H1 (cell line): ENCODE data around the gene MYO18A. TPM values are rescaled to one million over a fixed set of nuclear protein-coding genes. Genes with fewer than 3 reads are reported as not detected.

Experiments
- CTCF ChIA-PET: fragments of 300-600 bp; sonication (Branson Sonifier 250); formaldehyde crosslinking; loops from one replicate; lab custom pipeline; 2021; ENCODE audit not compliant: partially characterized antibody; lab: Charles Lee
- POLR2A ChIA-PET: fragments of 300-600 bp; sonication (Branson Sonifier 250); formaldehyde crosslinking; loops from one replicate; lab custom pipeline; 2021; ENCODE audit warnings: inconsistent platforms; ENCODE audit not compliant: partially characterized antibody; lab: Charles Lee
- DNase-seq, 2 experiments: peaks; one replicate each; pipeline versions ENCODE4 v3.0.0 to v3.0.0-alpha.2; 2010 to 2022; ENCODE audit warnings: low spot score in 2 of 2, low read depth in 1 of 2, mixed read lengths in 1 of 2
- FAIRE-seq: peaks from 2 replicates; lab custom pipeline; 2011; peaks lifted over from hg19 to GRCh38; lab: Jason Lieb, UNC
- H2AFZ ChIP-seq: 2 replicates; pipeline ENCODE4 v1.8.1; 2012; ENCODE audit warnings: low read length, inconsistent platforms
- H2AK5ac ChIP-seq: 2 replicates; pipeline ENCODE4 v1.6.1; 2013; ENCODE audit warnings: low read depth, low read length
- H2BK120ac ChIP-seq: replicated peaks from 2 replicates; pipeline ENCODE3; 2013; ENCODE audit warnings: low read depth, low read length, inconsistent platforms
- H2BK12ac ChIP-seq: 2 replicates; pipeline ENCODE4 v1.6.1; 2013; ENCODE audit warnings: low read depth, low read length
- H2BK15ac ChIP-seq: 2 replicates; pipeline ENCODE4 v1.6.1; 2013; ENCODE audit warnings: low read length
- H2BK20ac ChIP-seq: 2 replicates; pipeline ENCODE4 v1.6.1; 2013; ENCODE audit warnings: low read length
- H2BK5ac ChIP-seq: 2 replicates; pipeline ENCODE4 v1.6.1; 2013; ENCODE audit warnings: low read depth, low read length
- H3K14ac ChIP-seq: 2 replicates; pipeline ENCODE4 v1.6.1; 2013; ENCODE audit warnings: inconsistent platforms; ENCODE audit not compliant: insufficient read length
- H3K18ac ChIP-seq: 2 replicates; pipeline ENCODE4 v1.6.1; 2013; ENCODE audit warnings: low read length; ENCODE audit errors: extremely low read depth
- H3K23ac ChIP-seq: 2 replicates; pipeline ENCODE4 v1.6.1; 2013; ENCODE audit warnings: inconsistent platforms; ENCODE audit not compliant: insufficient read length
- H3K23me2 ChIP-seq: 2 replicates; pipeline ENCODE4 v1.6.1; 2013; ENCODE audit warnings: low read depth, low read length
- H3K27ac ChIP-seq: 2 replicates; pipeline ENCODE4 v1.6.1; 2011; ENCODE audit warnings: low read depth, low read length, inconsistent platforms
- H3K27me3 ChIP-seq, 4 experiments: replicated peaks in 1 of 4; 1 replicate in 1 of 4; 2 replicates in 3 of 4; pipeline versions ENCODE4 v1.6.1 to v1.8.1; 2011 to 2013; ENCODE audit warnings: low read length in 3 of 4, mild to moderate bottlenecking in 3 of 4, inconsistent platforms in 2 of 4, mixed read lengths in 2 of 4, moderate library complexity in 1 of 4; ENCODE audit not compliant: control insufficient read depth in 3 of 4, insufficient read depth in 3 of 4; ENCODE audit errors: extremely low read depth in 1 of 4
- H3K36me3 ChIP-seq, 4 experiments: 2 replicates each; pipeline versions ENCODE4 v1.6.1 to v1.8.1; 2011 to 2013; ENCODE audit warnings: mild to moderate bottlenecking in 4 of 4, low read length in 3 of 4, moderate library complexity in 2 of 4, control low read depth in 1 of 4, inconsistent platforms in 1 of 4; ENCODE audit not compliant: insufficient read depth in 4 of 4, control insufficient read depth in 2 of 4
- H3K4ac ChIP-seq: replicated peaks from 2 replicates; pipeline ENCODE3; 2013; ENCODE audit warnings: low read length, low read depth, mixed read lengths, inconsistent platforms; ENCODE audit not compliant: insufficient read length
- H3K4me1 ChIP-seq, 4 experiments: replicated peaks in 1 of 4; 1 replicate in 1 of 4; 2 replicates in 3 of 4; pipeline versions ENCODE4 v1.6.1 to v1.8.1; 2011 to 2013; ENCODE audit warnings: low read length in 3 of 4, inconsistent platforms in 2 of 4, mixed read lengths in 1 of 4; ENCODE audit not compliant: insufficient read depth in 4 of 4, control insufficient read depth in 3 of 4
- H3K4me2 ChIP-seq, 2 experiments: 2 replicates each; pipeline versions ENCODE4 v1.6.1 to v1.8.1; 2011 to 2013; ENCODE audit warnings: low read depth in 2 of 2, low read length in 2 of 2, control low read depth in 1 of 2, inconsistent platforms in 1 of 2, mild to moderate bottlenecking in 1 of 2; ENCODE audit not compliant: insufficient read depth in 1 of 2
- H3K4me3 ChIP-seq, 4 experiments: fragments of 200-600, 300-600 bp in 1 of 4; sonication (generic), shearing (Covaris generic), sonication (Bioruptor Twin) in 1 of 4; 2 replicates each; pipeline versions ENCODE4 v1.5.1 to v1.8.1; 2011 to 2016; ENCODE audit warnings: low read length in 4 of 4, low read depth in 3 of 4, control low read depth in 2 of 4, inconsistent platforms in 2 of 4, mild to moderate bottlenecking in 2 of 4, mixed read lengths in 1 of 4, moderate library complexity in 1 of 4; ENCODE audit not compliant: insufficient read depth in 2 of 4; ENCODE audit errors: extremely low read depth in 1 of 4
- H3K56ac ChIP-seq: replicated peaks from 2 replicates; pipeline ENCODE3; 2013; ENCODE audit warnings: low read depth, mild to moderate bottlenecking, mixed read lengths, low read length, inconsistent platforms; ENCODE audit not compliant: insufficient read length
- H3K79me1 ChIP-seq: 2 replicates; pipeline ENCODE4 v1.6.1; 2013; ENCODE audit warnings: low read depth, low read length, control low read depth
- H3K79me2 ChIP-seq, 2 experiments: 2 replicates each; pipeline versions ENCODE4 v1.6.1 to v1.8.1; 2012 to 2013; ENCODE audit warnings: low read length in 2 of 2, mild to moderate bottlenecking in 2 of 2, inconsistent platforms in 1 of 2; ENCODE audit not compliant: insufficient read depth in 2 of 2, control insufficient read depth in 1 of 2
- H3K9ac ChIP-seq, 4 experiments: replicated peaks in 1 of 4; 1 replicate in 1 of 4; 2 replicates in 3 of 4; pipeline versions ENCODE4 v1.6.1 to v1.8.1; 2011 to 2013; ENCODE audit warnings: low read depth in 3 of 4, low read length in 3 of 4, control low read depth in 2 of 4, mild to moderate bottlenecking in 2 of 4, moderate library complexity in 2 of 4, inconsistent platforms in 1 of 4; ENCODE audit errors: extremely low read depth in 1 of 4
- H3K9me3 ChIP-seq, 2 experiments: 2 replicates each; pipeline versions ENCODE4 v1.6.1 to v1.8.1; 2012 to 2013; ENCODE audit warnings: mild to moderate bottlenecking in 2 of 2, moderate library complexity in 2 of 2, control low read depth in 1 of 2, inconsistent platforms in 1 of 2, low read depth in 1 of 2, low read length in 1 of 2, mixed read lengths in 1 of 2; ENCODE audit not compliant: insufficient read depth in 2 of 2
- H4K20me1 ChIP-seq, 2 experiments: replicated peaks in 1 of 2; 2 replicates each; pipeline versions ENCODE3 to v1.8.1; 2011 to 2013; ENCODE audit warnings: inconsistent platforms in 2 of 2, low read length in 2 of 2, mild to moderate bottlenecking in 1 of 2; ENCODE audit not compliant: insufficient read depth in 2 of 2, control insufficient read depth in 1 of 2
- H4K5ac ChIP-seq: 2 replicates; pipeline ENCODE4 v1.6.1; 2013; ENCODE audit warnings: low read length, low read depth, mixed read lengths, inconsistent platforms; ENCODE audit not compliant: insufficient read length
- H4K8ac ChIP-seq: 2 replicates; pipeline ENCODE4 v1.8.0; 2013; ENCODE audit warnings: mild to moderate bottlenecking, moderate library complexity, low read length, inconsistent platforms; ENCODE audit not compliant: insufficient read depth; ENCODE audit errors: extremely low read depth
- H4K91ac ChIP-seq: replicated peaks from 2 replicates; pipeline ENCODE3; 2013; ENCODE audit warnings: low read length, mixed read lengths, inconsistent platforms; ENCODE audit not compliant: insufficient read length
- CTBP2 ChIP-seq: IDR thresholded peaks from 2 replicates; pipeline ENCODE4 v1.7.0; 2011; ENCODE audit warnings: borderline replicate concordance, mild to moderate bottlenecking, moderate library complexity, mixed read lengths, low read length; ENCODE audit not compliant: insufficient read depth, insufficient read length
- GABPA ChIP-seq: IDR thresholded peaks from 2 replicates; pipeline ENCODE4 v1.6.1; 2011; ENCODE audit warnings: mild to moderate bottlenecking, low read length, moderate library complexity, borderline replicate concordance; ENCODE audit not compliant: insufficient read depth
- NRF1 ChIP-seq: IDR thresholded peaks from 2 replicates; pipeline ENCODE4 v1.6.1; 2011; ENCODE audit warnings: mild to moderate bottlenecking, low read depth, low read length, improper control_type of control experiment
- POLR2A ChIP-seq, 2 experiments: IDR thresholded peaks; 1 replicate in 1 of 2; 2 replicates in 1 of 2; pipeline ENCODE4 v1.6.1; 2011; ENCODE audit warnings: low read depth in 2 of 2, low read length in 2 of 2, mild to moderate bottlenecking in 2 of 2; ENCODE audit errors: control extremely low read depth in 1 of 2
- SUZ12 ChIP-seq: fragments of 200-600 bp; sonication (generic); IDR thresholded peaks from 2 replicates; pipeline ENCODE4 v1.6.1; 2012; ENCODE audit warnings: mild to moderate bottlenecking, inconsistent platforms, low read length, moderate library complexity, mixed read lengths
- WGBS, 2 experiments: shearing (Covaris generic) in 1 of 2; methylation state at CpG; one replicate each; pipeline versions ENCODE4 v1.1.6 to v1.1.7; 2013 to 2015; ENCODE audit warnings: low lambda C conversion rate in 2 of 2, mixed read lengths in 2 of 2, inconsistent platforms in 1 of 2, low coverage in 1 of 2, missing lambda C conversion rate in 1 of 2; ENCODE audit not compliant: insufficient replicate concordance in 2 of 2, insufficient coverage in 1 of 2, insufficient read length in 1 of 2; ENCODE audit errors: extremely low coverage in 1 of 2, missing lambda C conversion rate in 1 of 2; 5-methylcytosine and 5-hydroxymethylcytosine counted together
- polyA plus RNA-seq, 7 experiments: library from polyadenylated mRNA; depleted of rRNA in 3 of 7; stranded (reverse) in 5 of 7; unstranded in 2 of 7; fragments of >200 nt in 5 of 7; fragments of 200-250 nt in 2 of 7; gene quantifications; 1 replicate in 5 of 7; 2 replicates in 1 of 7; 4 replicates in 1 of 7; pipeline versions ENCODE4 v1.2.1 to v1.2.3, GENCODE V29; 2011 to 2013; ENCODE audit warnings: missing spikeins in 2 of 7, mixed read lengths in 2 of 7
- total RNA-seq: library from RNA; stranded (reverse); fragmentation: NEBNext Ultra II Directional; extraction: Animal tissue kit (Norgen Biotek cat#: 25700); gene quantifications from 2 replicates; pipeline ENCODE4 v1.2.1, GENCODE V29; 2021

MYO18A gene
- total and polyA plus RNA-seq, 2 of the 8 experiments (the other 6 are each of a cell fraction or from before 2014, with no cell fraction given) = 7.6 to 43.8 TPM

DNA sequence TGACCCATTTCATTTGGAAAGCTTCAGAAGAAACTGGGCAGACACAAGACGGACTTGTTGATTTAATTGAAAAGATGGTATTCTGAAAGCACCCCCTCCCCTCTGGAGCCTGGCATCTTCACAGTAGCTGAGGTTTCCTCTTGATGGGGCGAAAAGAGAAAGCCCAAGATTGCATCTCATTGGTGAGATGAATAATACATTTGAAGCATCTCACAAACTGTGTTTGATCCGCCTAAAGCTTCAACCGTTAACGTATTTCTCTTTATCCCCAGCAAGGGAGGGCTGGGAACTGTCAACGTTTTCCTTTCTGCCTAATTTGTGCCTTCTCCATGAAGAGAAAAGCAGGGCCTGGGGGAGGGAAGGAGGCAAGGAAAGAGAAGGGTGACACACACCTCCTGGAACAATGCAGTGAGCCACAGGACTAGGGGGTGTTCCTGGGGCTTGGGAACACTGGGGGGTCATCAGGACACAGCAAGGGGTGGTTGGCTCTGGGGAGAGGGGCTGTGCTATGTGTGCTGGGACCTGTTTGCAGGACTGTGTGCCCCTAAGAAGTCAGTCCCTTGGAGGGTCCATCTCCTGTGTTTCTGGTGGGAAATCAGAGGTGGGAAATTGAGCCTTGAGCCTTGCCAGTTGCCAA, 155.8 kb downstream of the MYO18A start:
- POLR2A ChIA-PET = interaction anchor here (1.2 kb wide), 1 partner anchor 8 kb away, joined by 4 read pairs; no protein-coding TSS in a partner anchor
- TF ChIP-seq CTBP2 = no peak
- no peak for TF ChIP-seq NRF1
- no peak for TF ChIP-seq SUZ12
- TF ChIP-seq GABPA = no peak
- no peak for TF ChIP-seq POLR2A (IDR thresholded peaks at IDR 0.05; ENCODE audit: control extremely low read depth in 1 of 2, low read depth in 2 of 2, low read length in 2 of 2)

More for the DNA sequence above, 155.8 kb downstream of the MYO18A start:
- Histone ChIP-seq H3K4me2 (no peak overlapping the region), H2AFZ (no peak overlapping the region), H3K9ac (no peak overlapping the region), H2BK5ac (no peak overlapping the region), H3K4me3 (no peak overlapping the region), H4K91ac (peak overlapping the region; percentile 5), H3K27me3 (peaks cover 0 to 3% (median 0%) of the 10 kb centered on the region in 4 experiments; a peak in 3 of 7 replicates), H3K23ac (no peak overlapping the region), H3K4ac (no peak overlapping the region), H3K14ac (no peak overlapping the region), H4K8ac (no peak overlapping the region), H3K36me3 (no peaks in the 10 kb centered on the region), H3K18ac (no peak overlapping the region), H3K56ac (no peak overlapping the region), H3K9me3 (no peaks in the 10 kb centered on the region), H3K79me2 (no peaks in the 10 kb centered on the region), H3K23me2 (no peaks in the 10 kb centered on the region), H2BK12ac (peak overlapping the region; percentile 83; the same call in 1 of the 2 replicates), H4K5ac (no peak overlapping the region), H2BK15ac (peak overlapping the region; percentile 82; the same call in 1 of the 2 replicates), H4K20me1 (no peaks in the 10 kb centered on the region), H3K79me1 (no peaks in the 10 kb centered on the region), H2AK5ac (no peak overlapping the region), H3K4me1 (peaks cover 5 to 21% (median 12%) of the 10 kb centered on the region in 4 experiments), H2BK20ac (peak overlapping the region; percentile 82; the same call in 1 of the 2 replicates), H2BK120ac (no peak overlapping the region), H3K27ac (no peak overlapping the region)
- CTCF ChIA-PET = interaction anchor here (1.3 kb wide), 2 partner anchors 14 to 38 kb away, joined by 3 read pairs; no protein-coding TSS in a partner anchor
- WGBS, 2 experiments = 84% methylated on average over 6 of the region's 6 CpGs; no CpG with 5 or more reads in 1 of the 2 experiments
- no peak for DNase-seq
- no peak for FAIRE-seq
